ENCODE measurements around the gene KRTAP10-8. TPM values are rescaled to one million over a fixed set of nuclear protein-coding genes. Genes with fewer than 3 reads are reported as not detected.
"Not testable (repeated sequence)": the region's sequence is repeated elsewhere in the genome, so short reads cannot be mapped to it uniquely, and the experiment has no call there.

The KRTAP10-8 gene
- total RNA-seq, 2 donors from 2014 or later = not detected

GRCh38 chr21:44583800-44584147, 28.1 kb upstream of the KRTAP10-8 start:
- peaks cover 7 to 19% of the 10 kb centered on the region in 2 donors for H3K36me3 Mint-ChIP-seq (ENCODE audit: insufficient read depth in 2 of 2)
- no peak overlapping the region for H3K4me3 Mint-ChIP-seq
- H3K27me3 Mint-ChIP-seq (ENCODE audit: low read depth) = peaks cover 16% of the 10 kb centered on the region
- peaks cover 12 to 13% of the 10 kb centered on the region in 2 donors for H3K9me3 Mint-ChIP-seq
- DNase-seq = peak; percentile 21 to 53
- peak; percentile 90 to 100 for ATAC-seq (replicated peaks in 1 of 2)
- peaks cover 13% of the 10 kb centered on the region for H3K4me1 Mint-ChIP-seq (ENCODE audit: low read depth)
- no peak overlapping the region for H3K27ac Mint-ChIP-seq

- DNase-seq (no peak), ATAC-seq (replicated peaks in 1 of 2) (no peak)
- Mint-ChIP-seq H3K4me1 (ENCODE audit: low read depth) (peaks cover 13% of the 10 kb centered on the region), H3K4me3 (no peak overlapping the region), H3K27ac (no peak overlapping the region), H3K27me3 (ENCODE audit: low read depth) (peaks cover 16% of the 10 kb centered on the region), H3K36me3 (ENCODE audit: insufficient read depth in 2 of 2) (peaks cover 5 to 13% of the 10 kb centered on the region in 2 donors), H3K9me3 (peaks cover 7% of the 10 kb centered on the region in 2 donors)
Measured at GRCh38 chr21:44585892-44586291, 26.0 kb upstream of the KRTAP10-8 start.

- no peak for DNase-seq
- Mint-ChIP-seq H3K4me3 (no peak overlapping the region), H3K4me1 (ENCODE audit: low read depth) (peaks cover 6% of the 10 kb centered on the region), H3K36me3 (ENCODE audit: insufficient read depth in 2 of 2) (no peaks in the 10 kb centered on the region), H3K27me3 (ENCODE audit: low read depth) (peaks cover 16% of the 10 kb centered on the region), H3K9me3 (no peaks in the 10 kb centered on the region), H3K27ac (no peak overlapping the region)
- no peak for ATAC-seq (replicated peaks in 1 of 2)
Measured at GRCh38 chr21:44589094-44589493, 22.8 kb upstream of the KRTAP10-8 start.

- Mint-ChIP-seq H3K4me3 (no peak overlapping the region), H3K9me3 (no peaks in the 10 kb centered on the region), H3K4me1 (ENCODE audit: low read depth) (no peaks in the 10 kb centered on the region), H3K27ac (no peak overlapping the region), H3K27me3 (ENCODE audit: low read depth) (peaks cover 16% of the 10 kb centered on the region), H3K36me3 (ENCODE audit: insufficient read depth in 2 of 2) (no peaks in the 10 kb centered on the region)
- no peak for ATAC-seq (replicated peaks in 1 of 2)
- DNase-seq = no peak
Measured at GRCh38 chr21:44589586-44590305, 22.1 kb upstream of the KRTAP10-8 start.

GRCh38 chr21:44590311-44590721, 21.6 kb upstream of the KRTAP10-8 start:
- ATAC-seq (replicated peaks in 1 of 2) (no peak), DNase-seq (no peak)
- Mint-ChIP-seq H3K27ac (no peak overlapping the region), H3K4me1 (ENCODE audit: low read depth) (no peaks in the 10 kb centered on the region), H3K27me3 (ENCODE audit: low read depth) (peaks cover 14% of the 10 kb centered on the region), H3K36me3 (ENCODE audit: insufficient read depth in 2 of 2) (no peaks in the 10 kb centered on the region), H3K4me3 (no peak overlapping the region), H3K9me3 (no peaks in the 10 kb centered on the region)

- not testable (repeated sequence) for H3K4me1 Mint-ChIP-seq (ENCODE audit: low read depth); H3K9me3 Mint-ChIP-seq; H3K4me3 Mint-ChIP-seq; H3K36me3 Mint-ChIP-seq (ENCODE audit: insufficient read depth in 2 of 2); DNase-seq; H3K27ac Mint-ChIP-seq; ATAC-seq (replicated peaks in 1 of 2)
- H3K27me3 Mint-ChIP-seq (ENCODE audit: low read depth) = peaks cover 10% of the 10 kb centered on the region
Measured at GRCh38 chr21:44590897-44591800, 20.7 kb upstream of the KRTAP10-8 start.

GRCh38 chr21:44591801-44592130, 20.1 kb upstream of the KRTAP10-8 start:
- ATAC-seq (replicated peaks in 1 of 2); H3K9me3 Mint-ChIP-seq; H3K27me3 Mint-ChIP-seq (ENCODE audit: low read depth); H3K36me3 Mint-ChIP-seq (ENCODE audit: insufficient read depth in 2 of 2); H3K4me3 Mint-ChIP-seq; DNase-seq; H3K4me1 Mint-ChIP-seq (ENCODE audit: low read depth); H3K27ac Mint-ChIP-seq: not testable (repeated sequence)

GRCh38 chr21:44592446-44593311, 19.2 kb upstream of the KRTAP10-8 start, which contains the start of gene KRTAP10-6:
TSS of gene KRTAP10-6 (minus strand) at chr21:44592505. CDS start at chr21:44592484, 21 bp downstream.
- Mint-ChIP-seq H3K9me3 (no peaks in the 10 kb centered on the region), H3K27me3 (ENCODE audit: low read depth) (no peaks in the 10 kb centered on the region), H3K27ac (no peak within 1 kb of the TSS)

GRCh38 chr21:44593598-44594405, 18.1 kb upstream of the KRTAP10-8 start:
- Mint-ChIP-seq H3K27me3 (ENCODE audit: low read depth) (no peaks in the 10 kb centered on the region), H3K36me3 (ENCODE audit: insufficient read depth in 2 of 2) (peaks cover 0 to 2% of the 10 kb centered on the region in 2 donors), H3K4me3 (no peak overlapping the region), H3K9me3 (peaks cover 1 to 2% of the 10 kb centered on the region in 2 donors), H3K4me1 (ENCODE audit: low read depth) (no peaks in the 10 kb centered on the region), H3K27ac (no peak overlapping the region)
- DNase-seq (no peak), ATAC-seq (replicated peaks in 1 of 2) (no peak)

More at GRCh38 chr21:44592446-44593311, 19.2 kb upstream of the KRTAP10-8 start, which contains the start of gene KRTAP10-6:
- no peak within 1 kb of the TSS for H3K4me3 Mint-ChIP-seq
- no peak for ATAC-seq (replicated peaks in 1 of 2)
- no peaks in the 10 kb centered on the region for H3K4me1 Mint-ChIP-seq (ENCODE audit: low read depth)
- DNase-seq = no peak
- no peaks in the 10 kb centered on the region for H3K36me3 Mint-ChIP-seq (ENCODE audit: insufficient read depth in 2 of 2)

GRCh38 chr21:44594406-44594916, 17.4 kb upstream of the KRTAP10-8 start:
- H3K4me1 Mint-ChIP-seq (ENCODE audit: low read depth) = no peaks in the 10 kb centered on the region
- H3K4me3 Mint-ChIP-seq = no peak overlapping the region
- H3K36me3 Mint-ChIP-seq (ENCODE audit: insufficient read depth in 2 of 2) = peaks cover 0 to 2% of the 10 kb centered on the region in 2 donors
- H3K9me3 Mint-ChIP-seq = peaks cover 1 to 3% of the 10 kb centered on the region in 2 donors
- DNase-seq = no peak
- no peaks in the 10 kb centered on the region for H3K27me3 Mint-ChIP-seq (ENCODE audit: low read depth)
- no peak for ATAC-seq (replicated peaks in 1 of 2)
- H3K27ac Mint-ChIP-seq = no peak overlapping the region

- Mint-ChIP-seq H3K36me3 (ENCODE audit: insufficient read depth in 2 of 2) (peaks cover 0 to 2% of the 10 kb centered on the region in 2 donors), H3K27me3 (ENCODE audit: low read depth) (no peaks in the 10 kb centered on the region), H3K4me3 (no peak overlapping the region), H3K9me3 (peaks cover 1 to 3% of the 10 kb centered on the region in 2 donors), H3K27ac (no peak overlapping the region), H3K4me1 (ENCODE audit: low read depth) (no peaks in the 10 kb centered on the region)
- ATAC-seq (replicated peaks in 1 of 2) (no peak), DNase-seq (no peak)
Measured at GRCh38 chr21:44595524-44595923, 16.4 kb upstream of the KRTAP10-8 start.

Data from activated T-cell treated with anti-CD3 and anti-CD28 coated beads, Interleukin-2, amount 50 U/mL, for 72 hours (primary cell).